A172 (cell line): Measurements from ENCODE around the gene PADI1. TPM values are rescaled to one million over a fixed set of nuclear protein-coding genes. Genes with fewer than 3 reads are reported as not detected.
A peak's percentile ranks its signal among the peaks of the same experiment; 100 is the strongest.
"Not testable (repeated sequence)": the region's sequence is repeated elsewhere in the genome, so short reads cannot be mapped to it uniquely, and the experiment has no call there.

Experiments used
- DNase-seq: peaks from one replicate; pipeline ENCODE4 v3.0.0-alpha.2; 2015; ENCODE audit warnings: low spot score
- total RNA-seq: library from RNA; depleted of rRNA; stranded (reverse); fragments of >200 nt; shearing (Covaris generic); gene quantifications from 2 replicates; pipeline ENCODE4 v1.2.3, GENCODE V29; 2014

PADI1 gene
- total RNA-seq, 1 experiment from 2014 or later = 1.7 TPM

DNA sequence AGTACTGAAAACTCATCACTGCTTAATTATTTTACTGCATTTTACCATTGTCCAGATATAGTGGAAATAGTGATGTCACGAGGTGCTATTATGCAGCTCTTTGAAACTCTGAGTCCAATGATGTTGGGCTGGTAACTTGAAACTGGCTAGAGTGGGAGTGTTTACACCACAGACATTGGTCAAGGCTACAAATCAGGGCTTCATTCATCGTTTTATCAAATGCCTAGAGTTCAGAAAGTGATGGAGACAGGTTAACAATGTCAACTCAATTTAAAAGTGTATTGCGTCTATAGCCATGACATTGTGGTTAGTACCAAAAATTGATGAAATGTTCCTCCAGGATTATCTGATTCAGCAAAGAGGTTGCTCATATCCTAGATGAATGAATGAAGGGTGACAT is 12.7 kb downstream of the PADI1 start:
- DNase-seq = no peak

DNA sequence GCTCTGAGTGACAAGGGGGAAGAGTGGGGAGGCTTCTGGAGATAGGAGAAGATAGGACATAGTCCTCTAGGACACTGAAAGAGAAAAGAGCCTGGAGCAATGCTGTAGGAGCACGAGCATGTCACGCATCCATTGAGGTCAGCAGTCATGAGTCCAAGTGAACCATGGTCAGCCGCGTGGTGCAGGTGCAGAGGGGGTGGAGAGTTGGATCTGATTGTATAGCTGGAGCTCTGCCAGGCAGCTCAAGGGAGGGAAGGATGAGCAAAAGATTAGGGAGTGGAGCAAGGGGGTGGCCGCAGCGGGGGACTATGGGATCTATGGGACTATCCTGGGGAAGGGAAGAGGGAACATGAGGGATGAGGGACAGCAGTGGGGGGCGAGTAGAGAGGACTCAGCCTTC is 14.0 kb downstream of the PADI1 start:
- DNase-seq = no peak

DNA sequence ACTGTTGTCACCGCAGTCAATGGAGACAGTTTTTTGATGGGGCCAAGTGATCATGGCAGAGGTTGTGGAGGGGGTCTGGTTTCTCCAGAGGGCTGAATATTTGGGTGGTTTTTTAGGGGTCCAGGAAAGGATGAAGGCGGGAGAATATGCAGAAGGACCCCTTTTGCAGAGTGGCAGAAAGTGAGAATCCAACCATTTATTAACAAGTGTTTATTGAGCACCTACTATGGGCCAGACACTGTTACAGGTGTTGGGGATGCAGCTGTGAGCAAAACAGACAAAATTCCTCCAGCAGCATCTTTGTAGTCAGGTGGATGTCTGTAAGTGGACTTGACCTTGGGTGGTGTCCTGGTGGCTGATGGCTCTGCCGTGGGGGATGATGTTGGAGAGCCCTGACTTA is 15.4 kb downstream of the PADI1 start:
- no peak for DNase-seq

- no peak for DNase-seq
These were observed 17.6 kb downstream of the PADI1 start for GRCh38 chr1:17222557-17222956.

DNA sequence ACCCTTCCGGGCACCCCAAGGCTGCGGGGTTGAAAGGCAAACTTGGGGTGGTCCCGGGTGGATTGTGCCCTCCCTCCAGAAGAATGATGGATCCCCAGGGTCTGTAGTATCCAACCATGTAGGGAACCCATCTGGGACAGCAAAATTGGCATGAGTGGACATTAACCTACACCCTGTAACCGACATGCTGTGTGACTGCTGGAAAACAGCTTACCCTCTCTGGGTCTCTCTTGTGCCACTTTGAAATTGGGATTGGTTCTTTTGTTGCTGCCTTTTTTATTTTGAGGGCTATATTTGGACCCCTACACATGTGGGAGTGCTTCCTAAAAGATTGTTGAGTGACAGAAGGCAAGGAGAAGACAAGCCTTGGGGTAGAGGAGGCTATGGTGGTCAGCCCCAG is 19.5 kb downstream of the PADI1 start:
- no peak for DNase-seq

DNA sequence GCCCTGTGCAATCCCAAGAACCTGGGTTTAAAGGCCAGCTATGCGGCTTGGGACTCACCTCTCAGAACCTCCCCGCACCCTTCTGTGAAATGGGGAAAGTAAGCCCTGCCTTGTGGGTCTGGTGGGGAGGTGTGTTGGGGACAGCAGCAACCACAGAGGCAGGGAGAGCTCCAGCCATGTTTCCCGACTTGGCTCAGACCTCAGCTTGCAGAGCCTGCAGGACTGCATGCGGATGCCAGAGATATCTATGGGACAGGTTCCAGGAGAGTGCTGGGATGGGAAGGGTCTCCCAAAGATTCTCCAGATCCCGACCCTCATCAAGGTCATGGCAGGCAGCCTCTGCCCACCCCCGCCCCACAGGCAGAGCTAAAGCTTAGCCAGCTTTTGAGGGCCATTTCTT is 20.2 kb downstream of the PADI1 start:
- no peak for DNase-seq

- DNase-seq = no peak
These were observed 22.5 kb downstream of the PADI1 start for GRCh38 chr1:17227358-17227915.

DNA sequence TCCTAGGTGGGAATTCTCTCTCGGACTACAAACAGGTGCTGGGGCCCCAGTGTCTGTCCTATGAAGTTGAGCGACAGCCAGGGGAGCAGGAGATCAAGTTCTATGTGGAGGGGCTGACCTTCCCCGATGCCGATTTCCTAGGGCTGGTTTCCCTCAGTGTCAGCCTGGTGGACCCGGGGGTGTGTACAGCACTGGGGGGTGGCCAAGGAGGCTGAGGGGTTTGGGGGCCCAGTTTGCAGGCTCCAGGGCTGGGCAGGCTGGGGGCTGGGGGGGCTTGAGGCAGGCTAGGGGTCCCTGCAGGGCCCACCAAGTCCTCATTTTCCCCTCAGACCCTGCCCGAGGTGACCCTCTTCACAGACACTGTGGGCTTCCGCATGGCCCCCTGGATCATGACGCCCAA is 23.7 kb downstream of the PADI1 start:
- DNase-seq = no peak

DNA sequence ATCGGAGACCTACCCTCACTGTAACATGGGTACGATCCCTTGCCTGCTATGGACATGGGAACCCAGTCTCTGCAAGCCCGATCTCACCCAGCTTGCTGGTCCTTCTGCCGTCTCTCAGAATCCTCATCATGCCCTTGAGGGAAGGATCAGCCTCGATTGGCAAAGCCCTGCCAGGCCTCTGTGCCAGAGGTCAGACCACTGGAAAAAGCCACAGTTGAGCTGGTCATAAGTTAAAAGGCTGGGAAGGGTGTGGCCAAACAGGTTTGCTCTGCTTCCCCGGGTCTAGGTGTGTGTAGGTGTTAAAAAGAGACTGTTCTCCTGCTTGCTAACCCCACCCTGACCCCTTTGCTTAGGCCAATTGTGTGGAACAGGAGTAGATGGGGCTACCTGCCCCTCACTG is 24.5 kb downstream of the PADI1 start:
- DNase-seq = no peak

DNA sequence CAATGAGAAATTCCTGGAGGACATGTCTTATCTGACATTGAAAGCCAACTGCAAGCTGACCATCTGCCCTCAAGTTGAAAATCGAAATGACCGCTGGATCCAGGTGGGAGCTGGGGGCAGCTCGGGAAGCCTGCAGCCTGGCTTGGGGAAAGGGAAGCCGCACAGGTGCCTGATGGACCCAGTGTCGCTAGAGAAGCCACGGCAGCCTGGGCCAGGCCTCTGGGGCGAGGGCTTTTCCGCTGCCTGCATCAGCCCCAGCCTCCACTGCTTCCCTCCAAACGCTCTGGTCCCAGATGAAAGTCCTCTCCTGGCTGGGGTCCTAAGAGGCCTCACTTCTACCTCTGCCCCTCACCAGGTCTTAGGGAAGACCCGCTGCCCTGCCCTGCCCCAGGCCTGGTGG is 25.2 kb downstream of the PADI1 start:
- no peak for DNase-seq

- no peak for DNase-seq
These were observed 25.9 kb downstream of the PADI1 start for GRCh38 chr1:17230671-17231310.

- peak; percentile 93 for DNase-seq
These were observed 28.1 kb downstream of the PADI1 start for GRCh38 chr1:17232759-17233661.

GRCh38 chr1:17233675-17234320 is 28.9 kb downstream of the PADI1 start:
- DNase-seq = peak; percentile 98

- no peak for DNase-seq
These were observed 29.5 kb downstream of the PADI1 start for GRCh38 chr1:17234405-17234804.

GRCh38 chr1:17235135-17235885 is 30.4 kb downstream of the PADI1 start:
- DNase-seq = peak; percentile 20

DNA sequence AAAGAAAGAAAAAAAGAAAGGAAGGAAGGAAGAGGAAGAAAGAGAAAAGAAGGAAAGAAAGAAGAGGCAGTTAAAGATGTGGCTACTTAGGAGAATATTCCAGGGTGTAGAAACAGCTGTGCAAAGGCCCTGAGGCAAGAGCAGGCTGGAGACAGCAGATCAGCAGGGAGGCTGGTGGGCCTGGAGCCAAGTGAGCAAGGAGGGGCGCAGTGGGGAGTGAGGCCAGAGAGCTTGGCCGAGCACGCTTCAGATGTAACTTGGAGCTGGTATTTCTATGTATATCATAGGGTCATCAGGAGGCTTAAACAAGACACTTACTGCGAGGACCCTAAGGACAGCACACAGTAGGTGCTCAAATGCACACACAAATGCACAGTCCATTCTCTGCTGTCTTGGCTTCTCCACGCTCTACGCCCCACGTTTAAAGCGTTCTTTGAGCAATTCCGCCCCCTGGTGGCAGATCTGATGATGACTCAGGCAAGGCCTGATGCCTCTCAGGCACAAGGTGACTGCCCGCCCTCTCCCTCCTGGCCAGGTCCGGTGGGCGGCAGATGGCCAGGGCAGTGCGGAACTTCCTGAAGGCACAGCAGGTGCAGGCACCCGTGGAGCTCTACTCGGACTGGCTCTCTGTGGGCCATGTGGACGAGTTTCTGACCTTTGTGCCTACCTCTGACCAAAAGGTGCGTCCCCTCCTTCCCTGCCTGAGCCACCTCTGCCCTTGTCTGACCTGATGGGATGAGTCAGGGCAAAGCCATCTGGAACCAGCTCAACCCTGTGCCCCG is 32.0 kb downstream of the PADI1 start:
- peak; percentile 82 for DNase-seq

DNA sequence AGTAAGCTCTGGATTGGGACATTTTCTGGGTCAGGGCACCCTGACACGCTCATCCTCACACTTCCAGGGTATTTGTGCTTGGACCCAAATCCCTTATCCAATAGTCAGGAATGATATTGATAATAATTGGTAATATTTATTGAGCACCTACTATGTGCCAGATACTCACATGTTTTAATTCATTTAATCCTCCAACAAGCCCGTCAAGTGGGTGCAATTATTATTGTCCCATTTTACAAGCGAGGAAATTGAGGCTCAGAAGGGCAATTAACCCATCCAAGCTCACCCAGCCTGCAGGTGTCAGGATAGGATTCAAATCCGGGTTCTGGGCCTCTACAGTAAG is 32.6 kb downstream of the PADI1 start:
- no peak for DNase-seq

DNA sequence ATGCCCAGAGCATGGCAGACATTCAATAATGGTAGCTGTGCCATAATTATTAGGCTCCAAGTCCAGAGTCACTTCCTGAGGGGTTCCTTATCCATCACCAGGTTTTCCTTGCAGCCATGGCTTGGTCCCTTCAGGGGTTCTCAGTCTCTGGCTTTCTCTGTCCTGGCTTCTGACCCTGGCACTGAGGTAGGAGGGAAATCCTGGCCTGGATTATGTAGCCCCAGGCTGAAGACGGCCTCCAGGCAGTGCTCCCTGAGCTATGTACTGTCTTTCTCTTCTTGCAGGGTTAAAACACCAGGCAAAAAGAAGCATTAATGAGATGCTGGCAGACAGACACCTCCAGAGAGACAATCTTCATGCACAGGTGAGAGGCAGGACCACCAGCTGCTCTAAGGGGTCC is 34.5 kb downstream of the PADI1 start:
- peak; percentile 82 for DNase-seq

DNA sequence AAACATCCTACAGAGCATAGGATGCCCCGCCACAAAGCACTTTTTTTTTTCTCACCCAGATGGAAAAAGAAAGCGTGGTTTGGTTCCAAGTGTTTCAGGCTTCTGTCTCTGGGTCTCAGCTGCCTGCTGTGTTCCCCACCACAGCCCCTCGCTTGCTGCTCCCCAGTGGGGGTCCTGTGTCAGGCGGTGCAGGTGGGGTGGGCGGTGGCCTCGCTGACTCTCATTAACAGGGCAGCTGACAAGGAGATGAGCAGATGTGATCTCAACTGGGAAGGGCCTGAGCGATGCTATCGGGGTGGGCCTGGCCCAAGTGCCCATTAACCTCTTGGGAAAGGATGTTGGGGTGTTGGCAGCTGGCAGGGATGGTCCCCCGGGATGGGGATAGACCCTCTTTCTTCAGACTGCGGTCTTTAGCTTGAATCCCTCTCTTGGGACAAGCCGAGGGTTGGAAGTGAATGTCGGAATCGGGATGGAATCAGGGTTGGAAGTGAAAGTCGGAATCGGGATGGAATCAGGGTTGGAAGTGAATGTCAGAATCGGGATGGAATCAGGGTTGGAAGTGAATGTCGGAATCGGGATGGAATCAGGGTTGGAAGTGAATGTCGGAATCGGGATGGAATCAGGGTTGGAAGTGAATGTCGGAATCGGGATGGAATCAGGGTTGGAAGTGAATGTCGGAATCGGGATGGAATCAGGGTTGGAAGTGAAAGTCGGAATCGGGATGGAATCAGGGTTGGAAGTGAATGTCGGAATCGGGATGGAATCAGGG is 36.3 kb downstream of the PADI1 start:
- not testable (repeated sequence) for DNase-seq

DNA sequence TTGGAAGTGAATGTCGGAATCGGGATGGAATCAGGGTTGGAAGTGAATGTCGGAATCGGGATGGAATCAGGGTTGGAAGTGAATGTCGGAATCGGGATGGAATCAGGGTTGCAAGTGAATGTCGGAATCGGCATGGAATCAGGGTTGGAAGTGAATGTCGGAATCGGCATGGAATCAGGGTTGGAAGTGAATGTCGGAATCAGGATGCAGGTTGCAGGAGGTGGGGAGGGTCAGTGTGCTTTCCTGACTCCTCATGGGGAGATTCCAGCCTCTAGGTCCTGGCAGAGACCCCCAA is 36.8 kb downstream of the PADI1 start:
- not testable (repeated sequence) for DNase-seq
